HG03066 (cell line): Measurements from ENCODE around the gene MTPN.

ENCODE experiments used
- ATAC-seq: cut with Tn5 transposase; IDR thresholded peaks from one replicate; pipeline ENCODE4 v1.9.1; 2021; ENCODE audit warnings: low read depth; ENCODE audit not compliant: unreplicated experiment

MTPN gene

DNA sequence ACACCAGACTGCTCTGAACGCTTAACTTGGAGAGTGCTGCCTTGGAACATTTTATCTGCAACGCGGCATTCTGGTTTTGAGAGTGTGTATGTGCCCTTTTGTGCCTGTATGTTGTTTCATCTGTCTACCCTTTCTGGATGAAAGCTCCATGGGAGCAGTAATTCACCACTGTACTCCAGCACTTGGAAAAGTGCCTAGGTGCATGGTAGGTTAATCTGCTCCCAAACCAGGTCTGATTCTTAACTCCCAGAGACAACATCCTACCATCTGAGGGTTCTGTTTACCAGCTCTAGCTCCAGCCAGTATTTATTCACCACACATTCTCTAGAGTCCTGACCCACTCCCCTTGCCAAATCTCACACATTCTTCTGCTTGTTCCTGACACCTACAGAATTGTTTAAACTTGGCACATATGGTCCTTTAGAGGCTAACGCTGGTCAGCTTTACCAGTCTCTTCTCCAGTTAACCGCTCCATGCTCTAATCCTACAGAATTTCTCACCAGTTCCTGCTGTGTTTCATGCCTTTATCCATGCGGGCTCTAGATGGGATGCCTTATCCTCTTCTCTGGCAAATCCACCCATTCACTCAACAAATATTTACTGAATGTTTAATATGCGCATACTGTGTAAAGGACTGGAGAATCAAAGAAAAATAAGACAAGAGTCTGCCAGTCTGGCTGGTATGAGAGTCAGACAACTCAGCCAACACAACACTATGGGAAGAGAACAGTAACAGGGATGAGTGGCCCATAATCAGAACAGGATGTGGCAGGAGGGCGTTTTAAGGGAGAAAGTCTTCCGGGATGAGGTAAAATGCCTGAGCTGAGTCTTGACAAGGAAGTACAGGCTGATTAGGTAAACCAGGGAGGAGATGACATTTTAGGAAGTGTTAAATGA lies 46.3 kb downstream of the MTPN start:
- no peak for ATAC-seq

GRCh38 chr7:135929722-135930141 lies 47.4 kb downstream of the MTPN start:
- ATAC-seq = no peak

- no peak for ATAC-seq
Observed at GRCh38 chr7:135929249-135929648, 47.9 kb downstream of the MTPN start.

GRCh38 chr7:135928136-135928535 lies 49.0 kb downstream of the MTPN start:
- no peak for ATAC-seq

- no peak for ATAC-seq
Observed at GRCh38 chr7:135925210-135925609, 51.9 kb downstream of the MTPN start.

DNA sequence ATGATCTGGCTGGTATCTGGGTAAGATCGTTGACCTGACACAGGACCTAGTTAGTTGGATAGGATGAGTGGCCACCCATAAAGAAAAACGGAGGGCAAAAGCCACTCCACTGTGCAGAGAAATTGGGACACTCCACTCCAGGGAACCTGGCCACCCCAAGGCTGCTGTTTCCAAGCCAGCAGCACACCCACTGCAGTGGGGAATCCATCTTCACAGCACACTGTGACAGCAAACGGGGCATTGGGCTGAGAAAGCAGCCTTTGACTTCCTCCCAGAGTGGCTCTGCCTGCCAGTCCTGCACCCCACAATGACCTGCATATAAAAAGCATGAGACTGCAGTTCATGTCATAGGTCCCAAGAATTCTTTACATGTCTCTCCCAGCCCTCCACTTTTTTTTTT lies 52.9 kb downstream of the MTPN start:
- no peak for ATAC-seq

DNA sequence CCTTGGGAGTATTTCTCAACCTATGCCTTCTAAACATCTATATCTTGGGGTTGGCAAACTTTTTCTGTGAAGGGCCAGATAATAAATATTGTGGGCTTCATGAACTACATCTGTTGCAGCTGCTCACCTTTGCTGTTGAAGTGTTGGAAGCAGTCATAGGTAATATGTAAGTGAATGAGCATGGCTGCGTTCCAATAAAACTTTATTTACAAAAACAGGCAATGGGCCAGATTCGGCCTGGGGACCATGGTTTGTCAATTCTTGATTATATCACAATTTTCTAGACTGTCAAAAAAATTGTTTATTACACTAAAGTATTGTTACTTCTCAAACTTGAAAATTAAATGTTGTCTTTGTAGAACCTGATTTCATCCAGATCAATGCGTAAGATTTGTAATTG lies 54.9 kb downstream of the MTPN start:
- no peak for ATAC-seq

DNA sequence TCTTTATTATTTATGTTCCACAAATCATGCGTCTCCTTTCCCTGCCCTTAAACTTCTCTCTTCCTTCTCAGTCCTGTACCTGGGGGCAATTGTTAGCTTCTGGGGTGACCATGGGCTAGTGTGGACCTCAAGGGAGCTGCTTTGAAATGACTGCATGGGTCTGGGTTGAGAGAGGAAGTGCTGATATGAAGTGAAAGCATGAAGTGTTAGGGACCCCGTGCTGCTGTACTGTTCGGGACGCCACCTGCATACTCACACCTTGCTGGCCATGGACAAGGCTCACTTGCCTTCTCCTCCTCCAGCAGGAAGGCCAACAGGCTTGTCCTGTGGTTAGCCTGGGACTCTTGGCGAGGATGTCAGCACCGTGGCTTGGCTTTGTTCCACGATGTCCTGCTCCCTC lies 56.7 kb downstream of the MTPN start:
- ATAC-seq = no peak

- ATAC-seq = no peak
Observed at GRCh38 chr7:135919071-135919841, 57.9 kb downstream of the MTPN start.

GRCh38 chr7:135918134-135918533 lies 59.0 kb downstream of the MTPN start:
- no peak for ATAC-seq

- no peak for ATAC-seq
Observed at GRCh38 chr7:135917721-135918120, 59.4 kb downstream of the MTPN start.

DNA sequence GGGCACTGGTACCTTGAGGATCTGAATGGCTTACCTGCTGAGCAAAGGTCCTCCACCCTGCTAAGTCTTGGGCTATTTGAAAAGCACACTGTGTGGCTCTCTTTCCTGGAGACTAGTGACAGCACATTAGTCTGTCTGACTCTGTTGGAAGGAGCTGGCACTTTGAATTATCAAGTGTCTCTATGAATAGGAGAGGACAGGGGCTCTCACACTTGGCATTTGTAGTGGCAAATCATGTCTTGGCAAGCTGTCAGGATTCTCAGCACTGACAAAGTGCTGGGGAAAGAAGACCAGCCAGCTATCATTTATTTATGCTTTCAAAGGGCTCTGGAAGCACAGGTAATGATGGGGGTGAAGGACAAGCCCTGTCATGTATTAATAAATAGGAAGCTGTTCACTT lies 62.8 kb downstream of the MTPN start:
- ATAC-seq = no peak

- no peak for ATAC-seq
Observed at GRCh38 chr7:135913404-135913803, 63.8 kb downstream of the MTPN start.

DNA sequence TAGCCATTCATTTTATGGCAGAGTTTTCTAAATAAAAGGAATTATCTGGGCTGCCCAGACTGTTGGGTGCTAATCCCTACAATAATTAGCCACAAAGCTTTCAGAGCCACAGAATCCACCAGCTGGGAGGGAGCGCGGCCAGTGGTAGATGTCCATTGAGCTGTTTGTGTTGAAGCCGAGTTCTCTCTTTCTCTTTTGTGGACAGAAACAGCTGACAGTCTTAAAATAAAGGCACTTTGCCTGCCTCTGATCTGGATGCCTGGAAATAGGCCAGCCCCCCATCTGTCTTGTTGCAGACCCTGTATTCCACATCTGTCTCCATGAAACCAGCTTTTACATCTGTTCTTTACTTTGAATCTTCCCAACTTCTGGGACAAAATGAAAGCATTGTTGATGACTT lies 66.1 kb downstream of the MTPN start:
- ATAC-seq = no peak

DNA sequence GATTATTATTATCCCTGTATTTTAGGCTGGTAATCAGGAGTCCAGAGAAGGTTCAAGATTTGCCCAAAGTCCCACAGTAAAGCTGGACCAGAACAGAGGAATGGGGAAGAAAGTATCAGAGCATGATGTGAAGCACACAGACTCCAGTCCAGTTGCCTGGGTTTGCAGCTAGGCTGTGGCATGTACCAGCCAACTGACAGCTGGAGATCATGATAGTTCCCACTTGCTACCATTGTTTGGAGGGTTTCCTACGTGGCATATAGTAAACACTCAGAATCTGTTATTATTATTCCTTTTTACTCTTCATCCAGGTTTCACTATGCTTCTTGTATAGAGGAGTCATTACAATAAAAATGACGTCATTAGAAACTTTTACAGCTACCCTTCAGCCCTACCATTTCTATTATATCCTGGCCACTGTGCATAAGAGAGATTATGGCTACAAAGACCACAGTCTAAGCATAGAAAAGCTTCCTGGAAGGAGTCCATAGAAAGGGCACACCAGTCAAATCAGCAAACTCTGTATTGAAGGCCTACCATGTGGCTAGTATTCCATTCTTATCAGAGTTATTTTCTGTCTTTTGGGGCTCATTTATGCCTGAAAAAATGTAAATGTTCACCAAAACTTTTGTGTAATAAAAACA lies 66.6 kb downstream of the MTPN start:
- no peak for ATAC-seq

DNA sequence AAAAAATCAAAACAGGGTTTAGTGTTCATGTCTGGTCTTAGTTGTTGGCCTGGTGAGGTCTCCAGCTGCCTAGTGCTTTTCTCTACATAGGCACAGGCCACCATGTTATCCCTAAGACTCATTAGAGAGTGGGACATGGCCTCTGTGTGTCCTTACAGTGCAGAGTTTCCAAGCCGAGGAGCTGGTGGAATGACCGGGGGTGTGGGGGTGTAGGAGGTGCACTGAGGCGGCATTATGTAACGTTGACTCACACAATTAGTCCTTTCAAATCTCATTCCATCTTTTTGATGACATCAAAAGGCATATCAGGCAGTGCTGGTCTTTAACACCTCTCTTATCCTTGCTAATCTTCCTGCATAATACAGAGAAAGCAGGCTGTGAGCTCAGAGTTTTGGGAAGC lies 71.3 kb downstream of the MTPN start:
- no peak for ATAC-seq

- no peak for ATAC-seq
Observed at GRCh38 chr7:135905355-135905754, 71.8 kb downstream of the MTPN start.

DNA sequence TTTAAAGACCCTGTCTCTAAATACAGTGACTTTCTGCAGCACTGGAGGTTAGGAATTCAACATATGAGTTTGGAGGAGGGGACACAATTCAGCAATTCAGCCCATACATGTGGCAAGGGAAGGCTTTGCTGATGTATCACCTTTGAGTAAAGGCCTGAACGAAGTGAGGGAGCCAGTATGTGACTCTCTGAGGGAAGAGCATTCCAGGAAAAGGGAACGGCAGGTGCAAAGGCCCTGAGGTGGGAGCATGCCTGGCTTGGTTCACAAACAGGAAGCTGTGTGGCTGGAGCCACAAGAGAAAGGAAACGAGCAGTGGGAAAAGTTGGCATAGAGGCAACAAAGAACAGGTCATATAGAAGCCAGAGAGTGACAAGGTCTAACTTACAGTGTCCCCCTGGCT lies 72.9 kb downstream of the MTPN start:
- no peak for ATAC-seq

DNA sequence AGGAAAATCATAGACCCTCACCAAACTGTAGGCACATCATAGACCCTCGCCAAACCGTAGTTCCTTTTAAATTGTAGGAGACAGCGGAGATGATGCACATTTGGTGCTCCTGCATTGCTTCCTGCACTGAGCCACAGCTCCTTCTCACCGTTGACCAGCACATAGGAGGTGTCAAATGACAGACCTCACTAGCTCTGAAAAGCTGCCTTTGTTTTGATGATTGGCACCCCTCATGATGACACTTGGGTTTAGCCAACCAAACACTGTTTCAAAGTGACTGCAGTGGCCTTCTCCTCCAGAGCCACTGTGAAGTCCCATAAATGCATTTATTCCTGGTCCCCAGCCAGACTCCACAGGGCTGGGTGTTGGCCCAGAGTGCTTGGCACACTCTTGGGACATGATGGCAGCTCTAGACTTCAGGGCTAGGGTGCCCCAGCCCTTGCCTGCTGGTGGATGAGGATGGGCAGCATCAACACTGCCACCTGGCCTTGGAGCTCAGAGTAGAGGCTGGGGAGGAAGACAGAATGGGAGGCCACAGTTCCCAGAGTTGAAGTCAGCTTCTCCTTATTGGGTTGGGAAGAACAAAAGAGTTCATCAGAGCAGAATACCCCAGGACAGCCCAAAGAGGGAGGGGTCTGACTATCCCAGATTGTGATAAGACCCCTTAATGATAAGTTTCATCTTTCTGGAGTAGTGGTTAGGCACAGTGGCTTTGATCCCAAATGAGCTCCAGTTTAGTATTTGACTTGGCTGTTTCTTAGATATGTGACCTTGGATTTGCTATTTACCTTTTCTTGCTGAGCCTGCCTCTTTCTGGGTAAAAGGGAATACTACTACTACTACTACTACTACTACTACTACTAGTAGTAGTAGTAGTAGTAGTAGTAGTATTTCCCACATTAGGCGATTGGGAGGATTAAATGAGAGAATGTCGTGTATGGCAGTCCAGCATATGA lies 75.3 kb downstream of the MTPN start:
- ATAC-seq = no peak

DNA sequence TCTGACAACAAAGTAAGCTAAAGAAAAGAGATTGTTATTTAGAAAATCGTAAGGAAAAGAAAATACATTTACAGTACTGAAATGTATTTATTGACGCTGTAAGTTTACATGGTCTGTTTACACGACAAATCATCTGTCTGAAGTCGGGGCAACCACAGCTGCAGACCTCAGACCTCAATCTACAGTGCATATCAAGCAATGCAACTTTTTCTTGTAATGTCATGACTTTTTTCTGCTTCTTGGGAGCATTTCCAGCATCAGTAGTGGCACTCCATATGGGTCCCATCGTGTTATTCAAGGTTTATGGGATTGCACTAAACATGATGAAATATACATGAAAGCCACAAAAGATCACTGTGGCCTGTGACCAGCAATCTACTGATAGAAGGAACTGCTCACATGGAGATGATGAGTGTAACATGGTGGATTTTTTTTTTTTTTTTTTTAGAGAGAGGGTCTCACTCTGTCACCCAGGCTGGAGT lies 77.1 kb downstream of the MTPN start:
- no peak for ATAC-seq
